ENCODE data around the gene RASD2.

- no peak for TF ChIP-seq CTCF (IDR thresholded peaks at IDR 0.05; ENCODE audit: low read depth, low read length)
- TF ChIP-seq, protein P1, sequence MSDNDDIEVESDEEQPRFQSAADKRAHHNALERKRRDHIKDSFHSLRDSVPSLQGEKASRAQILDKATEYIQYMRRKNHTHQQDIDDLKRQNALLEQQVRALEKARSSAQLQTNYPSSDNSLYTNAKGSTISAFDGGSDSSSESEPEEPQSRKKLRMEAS (IDR thresholded peaks at IDR 0.05; ENCODE audit: low read depth, low read length): no peak
These were observed 28.4 kb downstream of the RASD2 start for GRCh38 chr22:35568751-35569739.

All from NB4 (cell line).